Loucy (cell line): ENCODE measurements around the gene MGAT5.

Experiments
- H2AFZ ChIP-seq: fragments of 200-600 bp; sonication (generic); 2 replicates; pipeline ENCODE4 v1.6.0; 2016; ENCODE audit warnings: antibody characterized with exemption, mild to moderate bottlenecking, low read length, moderate library complexity
- H3F3A ChIP-seq: fragments of 200-600 bp; 2 replicates; pipeline ENCODE4 v1.6.0; 2016; ENCODE audit warnings: antibody characterized with exemption, low read depth, mild to moderate bottlenecking
- H3K27me3 ChIP-seq: fragments of 200-600 bp; sonication (generic); 2 replicates; pipeline ENCODE4 v1.6.1; 2014; ENCODE audit warnings: low read length, mild to moderate bottlenecking; ENCODE audit not compliant: insufficient read depth, poor library complexity, severe bottlenecking
- H3K36me3 ChIP-seq: fragments of 200-600 bp; sonication (generic); 2 replicates; pipeline ENCODE4 v1.6.1; 2016; ENCODE audit warnings: low read length; ENCODE audit not compliant: insufficient read depth
- H3K4me1 ChIP-seq: fragments of 200-600 bp; sonication (generic); 2 replicates; pipeline ENCODE4 v1.5.1; 2014; ENCODE audit warnings: low read length, mild to moderate bottlenecking; ENCODE audit not compliant: insufficient read depth, poor library complexity, severe bottlenecking
- H3K4me2 ChIP-seq: fragments of 200-600 bp; sonication (generic); 2 replicates; pipeline ENCODE4 v1.6.0; 2014; ENCODE audit warnings: antibody characterized with exemption, low read length, low read depth, mild to moderate bottlenecking; ENCODE audit not compliant: poor library complexity, severe bottlenecking
- H3K4me3 ChIP-seq: fragments of 200-600 bp; sonication (generic); 2 replicates; pipeline ENCODE4 v1.5.1; 2014; ENCODE audit warnings: low read length, mild to moderate bottlenecking, mixed read lengths; ENCODE audit not compliant: poor library complexity, severe bottlenecking
- H3K79me2 ChIP-seq: fragments of 200-600 bp; sonication (generic); 2 replicates; pipeline ENCODE4 v1.6.1; 2014; ENCODE audit warnings: low read length; ENCODE audit not compliant: insufficient read depth
- H3K9ac ChIP-seq: fragments of 200-600 bp; sonication (generic); 2 replicates; pipeline ENCODE4 v1.6.0; 2014; ENCODE audit warnings: mild to moderate bottlenecking, low read depth, low read length, moderate library complexity; ENCODE audit not compliant: poor library complexity, severe bottlenecking
- H3K9me2 ChIP-seq: fragments of 200-600 bp; sonication (generic); replicated peaks from 2 replicates; pipeline ENCODE4 v1.6.1; 2016; ENCODE audit warnings: low read depth, low read length, mixed read lengths
- H3K9me3 ChIP-seq: fragments of 200-600 bp; sonication (generic); 2 replicates; pipeline ENCODE4 v1.6.1; 2014; ENCODE audit warnings: mild to moderate bottlenecking, antibody characterized with exemption, low read length, low read depth; ENCODE audit not compliant: insufficient read depth
- H4K20me1 ChIP-seq: fragments of 200-600 bp; sonication (generic); 2 replicates; pipeline ENCODE4 v1.6.0; 2014; ENCODE audit warnings: antibody characterized with exemption, low read length, mild to moderate bottlenecking; ENCODE audit not compliant: insufficient read depth, poor library complexity, severe bottlenecking
- EZH2phosphoT487 ChIP-seq: fragments of 200-600 bp; IDR thresholded peaks from 2 replicates; pipeline ENCODE4 v1.6.1; 2018; ENCODE audit warnings: antibody characterized with exemption, mild to moderate bottlenecking, moderate library complexity, borderline replicate concordance
- TF ChIP-seq, protein P1 (sequence below): fragments of 200-600 bp; sonication (generic); conservative IDR thresholded peaks from 2 replicates; pipeline ENCODE4 v1.5.1; 2014; ENCODE audit warnings: mild to moderate bottlenecking, antibody characterized with exemption, low read length

The MGAT5 gene

DNA sequence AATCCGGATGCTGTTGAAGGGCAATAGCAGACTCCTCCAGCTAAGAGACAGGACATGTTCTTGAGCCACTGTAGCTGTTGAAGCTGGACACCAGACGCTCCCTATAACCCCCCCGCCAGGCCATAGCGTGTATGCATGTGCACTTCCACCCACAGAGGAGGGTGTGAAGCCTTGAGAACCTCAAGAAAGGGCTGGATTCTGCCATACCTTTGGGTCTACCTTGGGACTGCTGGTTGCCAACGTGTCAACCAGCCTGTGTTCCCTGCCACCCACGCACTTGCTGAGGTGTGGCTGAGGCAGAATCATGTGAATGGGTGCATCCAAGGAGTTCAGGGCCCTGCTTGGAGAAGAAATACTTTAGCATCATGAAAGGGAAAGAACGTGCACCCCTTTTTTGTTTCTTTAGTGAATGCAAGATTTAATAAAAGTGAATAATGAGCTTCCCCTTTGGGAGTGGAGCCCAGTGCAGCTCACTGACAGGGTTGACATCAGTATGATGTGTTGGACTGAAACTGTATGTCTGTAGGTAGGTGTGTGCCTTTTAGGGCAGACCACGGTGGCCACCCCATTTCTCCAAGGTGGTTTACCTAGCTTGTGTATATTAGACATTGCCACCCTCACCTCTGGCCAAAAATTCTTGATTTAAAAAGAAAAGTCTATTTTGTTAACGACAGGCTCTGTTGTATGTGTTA lies 198.3 kb downstream of the MGAT5 start:
- TF ChIP-seq, protein P1, sequence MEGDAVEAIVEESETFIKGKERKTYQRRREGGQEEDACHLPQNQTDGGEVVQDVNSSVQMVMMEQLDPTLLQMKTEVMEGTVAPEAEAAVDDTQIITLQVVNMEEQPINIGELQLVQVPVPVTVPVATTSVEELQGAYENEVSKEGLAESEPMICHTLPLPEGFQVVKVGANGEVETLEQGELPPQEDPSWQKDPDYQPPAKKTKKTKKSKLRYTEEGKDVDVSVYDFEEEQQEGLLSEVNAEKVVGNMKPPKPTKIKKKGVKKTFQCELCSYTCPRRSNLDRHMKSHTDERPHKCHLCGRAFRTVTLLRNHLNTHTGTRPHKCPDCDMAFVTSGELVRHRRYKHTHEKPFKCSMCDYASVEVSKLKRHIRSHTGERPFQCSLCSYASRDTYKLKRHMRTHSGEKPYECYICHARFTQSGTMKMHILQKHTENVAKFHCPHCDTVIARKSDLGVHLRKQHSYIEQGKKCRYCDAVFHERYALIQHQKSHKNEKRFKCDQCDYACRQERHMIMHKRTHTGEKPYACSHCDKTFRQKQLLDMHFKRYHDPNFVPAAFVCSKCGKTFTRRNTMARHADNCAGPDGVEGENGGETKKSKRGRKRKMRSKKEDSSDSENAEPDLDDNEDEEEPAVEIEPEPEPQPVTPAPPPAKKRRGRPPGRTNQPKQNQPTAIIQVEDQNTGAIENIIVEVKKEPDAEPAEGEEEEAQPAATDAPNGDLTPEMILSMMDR, result no peak
- TF ChIP-seq EZH2phosphoT487, result no peak
- H3F3A ChIP-seq, result no peaks in the 10 kb centered on the region
- H3K9me3 ChIP-seq, result no peaks in the 10 kb centered on the region
- no peak overlapping the region for H3K4me2 ChIP-seq
- H3K4me3 ChIP-seq, result no peak overlapping the region
- no peaks in the 10 kb centered on the region for H3K27me3 ChIP-seq
- H2AFZ ChIP-seq, result no peak overlapping the region
- H3K9me2 ChIP-seq, result no peaks in the 10 kb centered on the region
- H3K36me3 ChIP-seq, result peaks cover 27% of the 10 kb centered on the region; the same call in 1 of the 2 replicates
- H3K4me1 ChIP-seq, result no peaks in the 10 kb centered on the region
- H3K9ac ChIP-seq, result no peak overlapping the region
- no peaks in the 10 kb centered on the region for H3K79me2 ChIP-seq
- H4K20me1 ChIP-seq, result no peaks in the 10 kb centered on the region

DNA sequence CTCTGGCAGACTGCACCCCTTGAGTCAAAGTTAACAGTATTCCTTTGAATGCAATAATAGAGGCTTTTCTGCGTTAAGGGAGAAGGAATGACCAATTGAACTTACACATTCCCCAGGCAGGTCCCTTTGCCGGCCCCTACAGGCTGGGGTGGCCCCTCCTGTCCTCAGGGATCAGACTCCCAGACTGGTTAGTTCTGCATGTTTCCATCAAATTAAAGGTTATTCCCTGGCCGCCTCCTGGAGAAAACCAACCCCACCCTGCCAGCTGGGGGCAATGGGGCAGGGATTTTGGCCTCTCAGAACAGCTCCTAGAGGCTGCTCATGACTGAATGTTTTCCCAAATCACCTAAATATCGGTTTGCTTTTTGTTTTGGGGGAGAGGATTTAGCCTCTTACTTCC lies 199.6 kb downstream of the MGAT5 start:
- Histone ChIP-seq H3F3A (no peaks in the 10 kb centered on the region), H4K20me1 (no peaks in the 10 kb centered on the region), H3K9me2 (no peaks in the 10 kb centered on the region), H3K4me3 (no peak overlapping the region), H3K36me3 (peaks cover 15% of the 10 kb centered on the region; the same call in 1 of the 2 replicates), H3K4me1 (no peaks in the 10 kb centered on the region), H3K9me3 (no peaks in the 10 kb centered on the region), H3K27me3 (no peaks in the 10 kb centered on the region), H2AFZ (no peak overlapping the region), H3K4me2 (no peak overlapping the region), H3K79me2 (no peaks in the 10 kb centered on the region), H3K9ac (no peak overlapping the region)
- TF ChIP-seq, protein P1, result no peak
- no peak for TF ChIP-seq EZH2phosphoT487

DNA sequence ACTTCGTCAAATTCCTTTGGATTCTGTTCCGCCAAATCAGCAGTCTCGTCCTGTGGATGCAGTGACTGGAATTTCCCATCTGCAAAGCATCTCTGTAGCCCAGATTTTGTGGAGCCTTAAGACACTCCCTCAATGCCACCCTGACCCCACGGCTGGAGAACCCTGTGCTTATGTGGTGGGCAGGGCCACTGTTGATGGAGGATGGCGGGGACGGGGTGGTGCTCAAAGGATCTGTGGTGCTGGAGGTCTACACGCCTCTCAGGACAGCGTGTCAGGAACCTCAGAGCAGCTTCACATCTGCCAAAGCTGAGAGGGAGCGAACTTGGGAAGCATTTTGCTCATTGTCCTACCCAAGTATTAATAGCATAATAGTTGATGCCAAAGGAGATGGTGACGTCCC lies 200.1 kb downstream of the MGAT5 start:
- H3K27me3 ChIP-seq, result no peaks in the 10 kb centered on the region
- no peaks in the 10 kb centered on the region for H3K9me2 ChIP-seq
- H3K4me3 ChIP-seq, result no peak overlapping the region
- H3K4me2 ChIP-seq, result no peak overlapping the region
- no peak overlapping the region for H3K9ac ChIP-seq
- H2AFZ ChIP-seq, result no peak overlapping the region
- H3F3A ChIP-seq, result no peaks in the 10 kb centered on the region
- no peak for TF ChIP-seq EZH2phosphoT487
- TF ChIP-seq, protein P1, result no peak
- no peaks in the 10 kb centered on the region for H3K79me2 ChIP-seq
- peaks cover 10% of the 10 kb centered on the region; the same call in 1 of the 2 replicates for H3K36me3 ChIP-seq
- H4K20me1 ChIP-seq, result no peaks in the 10 kb centered on the region
- no peaks in the 10 kb centered on the region for H3K4me1 ChIP-seq
- no peaks in the 10 kb centered on the region for H3K9me3 ChIP-seq
